AG09319 (cell line): ENCODE measurements around the gene GALR2.
"Not testable (repeated sequence)": the region's sequence is repeated elsewhere in the genome, so short reads cannot be mapped to it uniquely, and the experiment has no call there.

Source experiments
- DNase-seq: peaks from one replicate; pipeline ENCODE4 v3.0.0-alpha.2; 2010; ENCODE audit warnings: low read depth; ENCODE audit errors: extremely low read depth
- TF ChIP-seq, protein P1 (sequence below): IDR thresholded peaks from 2 replicates; pipeline ENCODE4 v1.5.1; 2011; ENCODE audit warnings: low read depth, mild to moderate bottlenecking, inconsistent platforms, low read length, moderate library complexity

GALR2 gene

DNA sequence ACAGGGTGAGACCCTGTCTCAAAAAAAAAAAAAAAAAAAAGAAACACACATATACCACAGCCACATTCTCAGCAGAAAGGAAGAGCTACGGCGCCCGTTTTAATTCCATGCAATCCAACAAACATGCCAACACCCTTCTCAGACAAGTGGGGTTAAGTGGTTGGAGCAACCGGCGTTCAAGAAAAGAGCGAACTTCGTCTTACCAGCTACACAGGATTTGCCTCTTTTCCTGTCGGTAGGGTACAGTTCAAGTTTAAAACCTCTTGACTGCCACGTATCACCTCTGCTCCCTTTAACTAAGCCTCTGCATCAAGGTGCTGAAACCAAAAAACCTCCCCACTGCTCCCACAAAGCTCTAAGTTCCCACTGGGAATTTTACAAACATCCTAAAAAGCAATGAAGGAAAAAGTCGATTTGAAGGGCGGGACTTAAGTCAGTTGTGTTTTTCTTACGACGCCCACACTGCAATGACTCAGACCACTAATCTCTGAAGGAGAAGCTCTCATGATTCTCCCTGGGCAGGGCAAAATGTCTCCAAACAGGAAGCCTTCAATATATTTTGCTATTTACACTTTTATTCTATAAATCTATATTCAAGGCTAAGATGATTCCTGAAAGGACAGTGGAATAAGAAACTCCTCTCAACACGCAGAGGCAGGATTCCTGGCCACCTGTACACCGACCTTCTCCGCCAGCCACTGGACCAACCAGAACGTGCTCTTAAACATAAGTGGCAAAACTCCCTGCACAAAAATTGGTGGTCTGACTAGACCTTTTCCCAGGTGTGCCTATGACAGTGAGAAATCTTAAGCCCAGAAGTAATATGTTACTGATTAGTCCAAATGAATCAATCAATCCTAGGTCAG is 21.1 kb upstream of the GALR2 start:
- TF ChIP-seq, protein P1, sequence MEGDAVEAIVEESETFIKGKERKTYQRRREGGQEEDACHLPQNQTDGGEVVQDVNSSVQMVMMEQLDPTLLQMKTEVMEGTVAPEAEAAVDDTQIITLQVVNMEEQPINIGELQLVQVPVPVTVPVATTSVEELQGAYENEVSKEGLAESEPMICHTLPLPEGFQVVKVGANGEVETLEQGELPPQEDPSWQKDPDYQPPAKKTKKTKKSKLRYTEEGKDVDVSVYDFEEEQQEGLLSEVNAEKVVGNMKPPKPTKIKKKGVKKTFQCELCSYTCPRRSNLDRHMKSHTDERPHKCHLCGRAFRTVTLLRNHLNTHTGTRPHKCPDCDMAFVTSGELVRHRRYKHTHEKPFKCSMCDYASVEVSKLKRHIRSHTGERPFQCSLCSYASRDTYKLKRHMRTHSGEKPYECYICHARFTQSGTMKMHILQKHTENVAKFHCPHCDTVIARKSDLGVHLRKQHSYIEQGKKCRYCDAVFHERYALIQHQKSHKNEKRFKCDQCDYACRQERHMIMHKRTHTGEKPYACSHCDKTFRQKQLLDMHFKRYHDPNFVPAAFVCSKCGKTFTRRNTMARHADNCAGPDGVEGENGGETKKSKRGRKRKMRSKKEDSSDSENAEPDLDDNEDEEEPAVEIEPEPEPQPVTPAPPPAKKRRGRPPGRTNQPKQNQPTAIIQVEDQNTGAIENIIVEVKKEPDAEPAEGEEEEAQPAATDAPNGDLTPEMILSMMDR: no peak
- no peak for DNase-seq

DNA sequence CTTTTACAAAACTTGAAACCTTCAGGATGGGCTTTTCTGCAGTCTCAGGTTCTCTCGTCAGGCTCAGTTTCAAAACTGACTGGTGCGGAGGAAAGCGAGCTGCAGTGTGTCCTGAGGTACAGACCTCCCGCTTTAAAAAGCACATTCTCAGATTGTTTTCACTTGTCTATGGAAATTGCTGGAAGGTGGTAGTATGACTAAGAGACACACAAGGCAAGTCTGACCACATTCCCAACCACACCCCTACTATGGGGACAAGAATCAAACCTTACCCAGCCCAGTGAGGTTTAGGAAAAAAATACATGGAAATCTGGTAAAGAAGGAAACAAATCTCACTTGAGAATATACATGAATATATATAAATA is 20.5 kb upstream of the GALR2 start:
- no peak for DNase-seq
- TF ChIP-seq, protein P1: no peak

DNA sequence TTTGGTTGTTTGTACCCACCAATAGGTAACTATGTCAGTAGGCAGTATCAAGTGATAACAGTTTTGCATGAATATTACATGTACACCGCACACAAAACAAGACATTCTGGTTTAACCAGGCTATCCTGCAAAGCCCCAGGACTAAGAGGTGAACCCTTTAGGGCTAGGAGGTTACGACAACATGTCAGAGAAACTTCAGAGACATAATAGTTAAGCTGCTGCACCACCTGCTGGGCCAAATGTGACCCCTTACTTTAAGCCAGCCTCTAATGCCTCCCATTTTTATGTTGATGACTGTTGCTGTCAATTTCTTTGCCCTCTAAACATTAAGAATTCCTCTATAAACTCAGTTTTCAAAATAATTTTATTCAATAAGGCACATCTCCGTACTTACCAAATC is 17.7 kb upstream of the GALR2 start:
- TF ChIP-seq, protein P1: no peak
- no peak for DNase-seq

DNA sequence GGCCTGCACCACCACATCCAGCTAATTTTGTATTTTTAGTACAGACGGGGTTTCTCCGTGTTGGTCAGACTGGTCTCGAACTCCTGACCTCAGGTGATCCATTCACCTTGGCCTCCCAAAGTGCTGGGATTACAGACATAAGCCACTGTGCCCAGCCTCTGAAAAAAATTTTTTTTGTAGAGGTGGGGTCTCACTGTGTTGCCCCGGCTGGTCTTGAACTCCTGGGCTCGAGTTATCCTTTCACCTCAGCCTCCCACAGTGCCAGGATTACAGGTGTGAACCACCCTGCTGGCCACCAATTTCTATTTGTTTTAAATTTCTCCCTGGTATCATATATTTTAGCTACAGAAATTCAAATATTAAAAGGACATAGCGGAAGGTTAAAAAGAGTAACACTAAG is 16.3 kb upstream of the GALR2 start:
- DNase-seq: not testable (repeated sequence)

DNA sequence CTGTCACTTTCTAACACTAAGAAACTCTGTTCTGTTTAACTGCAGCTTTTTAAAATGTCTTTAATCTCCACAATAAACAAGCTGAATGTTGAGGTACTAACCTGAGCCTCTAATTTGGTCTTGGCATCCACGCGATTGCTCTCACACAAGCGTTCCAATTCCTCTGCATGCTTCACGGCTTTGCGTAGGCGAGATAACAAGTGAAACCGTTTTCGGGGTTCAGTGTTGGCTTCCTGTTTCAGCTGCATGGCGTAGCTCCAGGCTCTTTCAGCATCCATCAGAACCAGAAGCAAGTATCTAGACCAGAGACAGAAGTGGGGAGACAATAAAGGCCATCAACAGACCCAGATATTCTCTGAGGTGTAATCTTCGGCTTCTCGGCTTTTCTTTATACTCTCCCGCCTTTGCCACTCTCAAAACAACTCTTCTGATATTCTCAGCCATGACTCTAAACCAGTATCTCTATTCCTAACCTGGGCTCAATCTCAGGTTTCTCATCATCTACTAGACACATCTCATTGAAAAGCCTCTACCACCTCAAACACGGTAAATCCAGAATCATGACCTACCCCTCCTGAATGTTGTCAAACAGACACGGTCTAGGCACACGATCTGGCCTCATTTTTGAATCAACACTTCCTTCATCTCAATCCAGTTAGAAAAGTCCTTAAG is 10.6 kb upstream of the GALR2 start:
- DNase-seq: no peak
- TF ChIP-seq, protein P1: no peak

DNA sequence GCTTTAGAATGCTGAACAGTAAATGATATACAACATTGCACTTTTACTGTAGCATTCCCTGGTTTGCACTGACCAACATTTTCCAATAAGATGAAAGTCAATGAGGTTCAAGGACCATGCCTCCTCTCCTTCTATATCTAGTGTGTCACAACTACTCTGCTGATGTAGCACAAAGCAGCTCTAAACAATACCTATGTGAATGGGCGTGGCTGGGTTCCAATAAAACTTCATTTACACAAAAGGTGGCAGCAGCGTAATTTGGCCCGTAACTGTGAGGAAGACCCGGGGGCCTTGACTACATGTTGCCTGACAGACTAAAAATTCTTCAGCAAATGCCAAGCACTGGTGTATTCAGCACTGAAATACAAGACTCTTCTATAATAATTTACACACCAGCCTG is 8.8 kb upstream of the GALR2 start:
- TF ChIP-seq, protein P1: no peak
- no peak for DNase-seq

DNA sequence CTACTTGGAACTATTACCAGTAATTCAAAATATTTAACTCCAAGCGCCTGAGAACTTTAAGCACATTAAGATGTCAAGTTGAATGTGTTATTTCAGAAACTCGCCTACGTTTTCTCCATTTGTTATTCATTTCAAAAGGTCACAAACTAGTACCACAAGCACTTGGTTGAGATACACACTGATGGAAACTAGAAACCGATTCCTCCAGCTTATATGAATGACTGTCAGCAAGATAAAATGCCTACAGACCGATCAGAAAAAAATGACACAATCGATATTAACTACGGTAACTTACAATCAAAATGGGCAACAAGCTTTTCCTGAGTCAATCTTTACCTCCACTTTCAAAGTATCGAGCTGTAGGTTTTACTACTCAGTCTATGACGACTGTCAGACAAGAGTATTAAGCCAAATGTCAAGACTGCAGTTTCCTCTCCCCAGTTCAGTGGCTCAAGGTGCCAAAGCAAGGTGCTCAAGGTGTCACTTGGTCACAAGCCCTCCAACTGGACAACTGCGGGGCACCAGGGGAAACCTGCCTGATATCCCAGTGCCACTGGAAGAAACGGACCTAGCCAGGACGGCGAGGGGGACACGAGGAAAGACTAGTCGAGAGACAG is 2.9 kb upstream of the GALR2 start:
- DNase-seq: no peak
- TF ChIP-seq, protein P1: no peak
